HG03469 (cell line): ENCODE data around the gene NRXN3.

Source experiments
- ATAC-seq: cut with Tn5 transposase; IDR thresholded peaks from one replicate; pipeline ENCODE4 v1.9.1; 2021; ENCODE audit warnings: mild to moderate bottlenecking, moderate library complexity, moderate number of reproducible peaks; ENCODE audit not compliant: unreplicated experiment

NRXN3 gene

GRCh38 chr14:79483477-79484388, 1313.6 kb downstream of the NRXN3 start:
- no peak for ATAC-seq

- no peak for ATAC-seq
Measured at GRCh38 chr14:79487632-79488031, 1317.5 kb downstream of the NRXN3 start.

- no peak for ATAC-seq
Measured at GRCh38 chr14:79491161-79491560, 1321.0 kb downstream of the NRXN3 start.

GRCh38 chr14:79493081-79493645, 1323.0 kb downstream of the NRXN3 start:
- no peak for ATAC-seq

GRCh38 chr14:79496701-79497100, 1326.5 kb downstream of the NRXN3 start:
- ATAC-seq = no peak

- ATAC-seq = no peak
Measured at GRCh38 chr14:79500489-79500888, 1330.3 kb downstream of the NRXN3 start.

GRCh38 chr14:79502136-79502750, 1332.1 kb downstream of the NRXN3 start:
- no peak for ATAC-seq

- ATAC-seq = no peak
Measured at GRCh38 chr14:79502751-79503148, 1332.6 kb downstream of the NRXN3 start.

- no peak for ATAC-seq
Measured at GRCh38 chr14:79510659-79511058, 1340.5 kb downstream of the NRXN3 start.

- ATAC-seq = no peak
Measured at GRCh38 chr14:79511146-79511545, 1341.0 kb downstream of the NRXN3 start.

GRCh38 chr14:79513446-79513845, 1343.3 kb downstream of the NRXN3 start:
- ATAC-seq = no peak

- ATAC-seq = no peak
Measured at GRCh38 chr14:79514700-79515099, 1344.5 kb downstream of the NRXN3 start.

GRCh38 chr14:79515158-79515557, 1345.0 kb downstream of the NRXN3 start:
- ATAC-seq = no peak

- no peak for ATAC-seq
Measured at GRCh38 chr14:79516009-79516408, 1345.8 kb downstream of the NRXN3 start.

- ATAC-seq = no peak
Measured at GRCh38 chr14:79525416-79525815, 1355.2 kb downstream of the NRXN3 start.

GRCh38 chr14:79528828-79529416, 1358.7 kb downstream of the NRXN3 start:
- no peak for ATAC-seq

GRCh38 chr14:79530555-79530954, 1360.4 kb downstream of the NRXN3 start:
- ATAC-seq = no peak

GRCh38 chr14:79534703-79535353, 1364.7 kb downstream of the NRXN3 start:
- no peak for ATAC-seq

GRCh38 chr14:79540394-79540793, 1370.2 kb downstream of the NRXN3 start:
- ATAC-seq = no peak

- ATAC-seq = no peak
Measured at GRCh38 chr14:79542121-79542520, 1371.9 kb downstream of the NRXN3 start.

- ATAC-seq = no peak
Measured at GRCh38 chr14:79543348-79543747, 1373.2 kb downstream of the NRXN3 start.
